ENCODE results near the gene UBE2U.

UBE2U gene

DNA sequence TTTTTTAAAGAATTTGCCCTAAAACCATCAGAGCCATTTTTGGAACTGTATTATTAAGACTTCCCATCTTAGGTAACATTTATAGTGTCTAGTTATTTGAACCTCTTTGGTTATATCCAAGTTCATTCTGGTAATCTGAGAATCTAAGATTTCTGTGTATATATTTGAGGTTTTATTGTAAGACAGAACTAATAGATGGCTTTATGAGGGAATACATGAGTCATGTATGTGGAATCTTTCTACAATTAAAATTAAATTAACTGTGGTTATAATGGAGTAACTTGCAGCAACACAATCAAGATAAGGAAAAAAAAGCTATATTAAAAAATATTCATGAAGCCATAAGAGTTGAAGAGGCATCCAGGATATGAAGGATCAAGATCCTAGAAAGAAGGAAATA lies 92.1 kb downstream of the UBE2U start:
- DNase-seq = no peak

DNA sequence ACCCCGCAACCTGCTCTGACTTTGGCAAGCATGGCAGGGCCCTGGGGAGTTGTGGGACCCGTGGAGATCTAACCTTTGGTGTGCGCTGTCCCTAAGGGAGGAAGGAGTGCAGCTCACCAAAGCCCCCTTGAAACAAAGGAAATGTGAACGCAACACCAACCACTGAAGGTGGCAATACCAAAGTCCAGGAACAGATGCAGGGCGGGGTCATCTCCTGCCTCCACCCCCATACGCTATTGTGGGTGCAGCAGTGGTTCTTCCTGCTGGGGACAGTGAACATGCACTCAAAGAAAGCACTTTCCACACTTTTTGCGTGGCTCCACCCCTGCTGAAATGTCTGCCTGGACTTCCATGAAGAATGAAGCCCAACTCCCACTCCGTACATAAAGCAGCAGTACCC lies 93.0 kb downstream of the UBE2U start:
- DNase-seq = no peak

- no peak for DNase-seq
Observed at GRCh38 chr1:64302194-64302593, 98.8 kb downstream of the UBE2U start.

DNA sequence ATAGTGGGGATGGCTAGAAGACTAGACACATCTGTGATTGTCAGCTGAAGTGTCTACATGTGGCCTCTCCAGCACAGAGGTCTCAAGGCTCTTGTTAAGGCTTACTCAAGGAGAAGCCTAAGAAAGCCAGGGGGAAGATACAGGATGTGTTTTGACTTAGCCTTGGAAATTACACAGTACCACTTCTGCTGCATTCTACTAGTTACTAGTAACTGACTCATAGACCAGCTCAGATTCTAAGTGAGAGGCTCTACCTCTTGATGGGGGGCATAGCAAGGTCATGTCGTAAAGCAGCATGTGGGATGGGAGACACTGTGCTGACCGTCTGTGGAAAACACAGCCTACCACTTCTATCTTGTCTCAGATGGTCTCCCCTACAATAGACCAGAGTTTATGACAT lies 99.5 kb downstream of the UBE2U start:
- no peak for DNase-seq

DNA sequence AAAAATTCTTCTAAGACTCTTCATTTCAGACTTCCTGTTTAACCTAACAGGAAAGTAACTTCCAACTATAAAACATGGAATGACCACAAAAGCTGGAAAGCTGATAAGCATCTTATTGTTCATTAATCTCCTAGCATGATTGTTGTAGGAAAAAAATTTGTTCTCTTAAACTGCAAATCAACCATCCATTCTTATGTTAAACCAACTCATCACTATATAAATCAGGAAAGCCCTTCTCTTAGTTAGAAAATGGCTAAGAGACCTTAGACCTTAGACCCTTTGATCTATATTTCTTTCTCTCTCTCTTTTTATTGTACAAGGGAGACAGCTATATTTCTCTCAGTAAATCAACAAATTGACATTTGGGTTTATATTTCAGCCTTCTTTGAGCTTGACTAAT lies 101.4 kb downstream of the UBE2U start:
- no peak for DNase-seq

- no peak for DNase-seq
Observed at GRCh38 chr1:64308866-64309265, 105.4 kb downstream of the UBE2U start.

DNA sequence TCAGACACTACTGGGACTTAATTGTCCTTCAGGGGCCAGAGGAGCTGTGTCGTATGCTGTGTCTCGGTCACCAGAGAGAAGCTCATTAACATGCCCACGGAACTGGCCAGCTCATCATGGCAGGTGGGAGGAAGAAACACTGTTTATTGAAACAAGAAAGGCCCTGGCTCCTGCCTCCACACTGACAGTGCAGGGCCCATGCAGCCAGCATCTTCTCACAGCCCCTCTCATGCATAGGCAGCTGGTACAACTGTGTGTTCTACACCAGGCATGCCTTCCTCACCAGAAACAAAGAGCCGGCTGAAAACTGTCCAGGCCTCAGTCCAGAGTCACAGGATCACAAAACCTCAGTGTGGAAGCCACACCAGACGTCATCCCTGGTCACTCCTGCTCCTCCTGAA lies 106.0 kb downstream of the UBE2U start:
- no peak for DNase-seq

GRCh38 chr1:64310760-64311159 lies 107.3 kb downstream of the UBE2U start:
- no peak for DNase-seq

DNA sequence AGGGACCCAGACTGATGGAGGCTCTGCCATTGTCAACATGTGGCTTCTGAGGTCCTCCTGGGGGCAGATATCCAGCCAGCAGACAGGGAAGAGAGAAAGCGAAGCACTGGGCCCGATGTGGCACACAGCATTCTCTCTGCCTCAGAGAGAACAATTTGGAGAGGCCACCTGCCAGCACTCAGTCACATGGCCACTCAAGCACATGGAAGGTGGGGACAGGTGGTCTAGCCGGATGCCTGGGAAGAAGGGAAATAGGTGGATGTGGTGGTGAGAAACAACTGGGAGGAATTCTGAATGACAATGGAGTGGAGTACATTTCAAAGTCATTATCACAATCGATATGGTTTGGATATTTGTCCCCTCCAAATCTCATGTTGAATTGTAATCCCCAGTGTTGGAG lies 109.0 kb downstream of the UBE2U start:
- DNase-seq = no peak

DNA sequence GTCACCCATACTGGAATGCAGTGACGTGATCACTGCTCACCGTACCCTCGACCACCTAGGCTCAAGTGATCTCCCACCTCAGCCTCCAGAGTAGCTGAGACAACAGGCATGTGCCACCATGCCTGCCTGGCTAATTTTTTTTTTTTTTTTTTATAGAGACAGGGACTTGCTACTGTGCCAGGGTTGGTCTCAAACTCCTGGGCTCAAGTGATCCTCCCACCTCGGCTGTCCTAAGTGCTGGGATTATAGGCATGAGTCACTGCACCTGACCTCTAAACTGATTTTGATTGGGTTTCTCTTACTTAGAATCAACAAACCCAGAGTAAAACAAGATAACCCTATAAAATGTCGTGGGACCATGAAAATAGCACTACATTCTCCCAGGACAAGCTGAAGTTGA lies 112.0 kb downstream of the UBE2U start:
- DNase-seq = no peak
